Measurements from ENCODE around the gene SHISA8.

- no peak for TF ChIP-seq CTCF (IDR thresholded peaks at IDR 0.05)
- TF ChIP-seq EZH2phosphoT487 (IDR thresholded peaks at IDR 0.05), result no peak
These were observed 3.3 kb upstream of the SHISA8 start for GRCh38 chr22:41917903-41918791.
